Astrocyte of the spinal cord (primary cell): ENCODE results near the gene RNASEH2B.
A peak's percentile ranks its signal among the peaks of the same experiment; 100 is the strongest.

Experiments used
- DNase-seq: peaks from one replicate; pipeline ENCODE4 v3.0.0; 2011; ENCODE audit warnings: low read depth, low spot score
- H3K4me3 ChIP-seq: 2 replicates; pipeline ENCODE4 v1.5.1; 2011; ENCODE audit warnings: low read depth, mild to moderate bottlenecking, low read length, moderate library complexity
- CTCF ChIP-seq: IDR thresholded peaks from 2 replicates; pipeline ENCODE4 v1.5.1; 2012; ENCODE audit warnings: low read depth, mild to moderate bottlenecking, low read length, inconsistent platforms
- in situ Hi-C: cut with HindIII; loops from 2 replicates; pipeline ENCODE4 v1.10.0; 2017; ENCODE audit warnings: low sequenced_read_pairs

Gene RNASEH2B

GRCh38 chr13:50909605-50910484 is at the start of gene RNASEH2B:
Gene RNASEH2B (plus strand): TSS chr13:50909791. CDS start chr13:50910077, 286 bp downstream.
- in situ Hi-C loops, result no loop called here
- peak within 1 kb of the TSS; percentile 67 for H3K4me3 ChIP-seq
- no peak for TF ChIP-seq CTCF
- DNase-seq, result peak; percentile 68

GRCh38 chr13:50864492-50864891 is 45.1 kb upstream of the RNASEH2B start:
- no peak overlapping the region for H3K4me3 ChIP-seq
- in situ Hi-C loops, result no loop called here
- DNase-seq, result no peak
- TF ChIP-seq CTCF, result no peak

GRCh38 chr13:50866817-50867636 is 42.6 kb upstream of the RNASEH2B start:
- H3K4me3 ChIP-seq, result no peak overlapping the region
- in situ Hi-C loops, result no loop called here
- peak; percentile 5 for DNase-seq
- no peak for TF ChIP-seq CTCF

- no peak overlapping the region for H3K4me3 ChIP-seq
- DNase-seq, result no peak
- TF ChIP-seq CTCF, result no peak
- in situ Hi-C loops, result no loop called here
Measured at GRCh38 chr13:50867637-50867945, 42.0 kb upstream of the RNASEH2B start.

- in situ Hi-C loops, result no loop called here
- H3K4me3 ChIP-seq, result no peak overlapping the region
- DNase-seq, result no peak
- no peak for TF ChIP-seq CTCF
Measured at GRCh38 chr13:50871405-50871804, 38.2 kb upstream of the RNASEH2B start.

GRCh38 chr13:50873467-50873866 is 36.1 kb upstream of the RNASEH2B start:
- in situ Hi-C loops, result no loop called here
- no peak overlapping the region for H3K4me3 ChIP-seq
- no peak for DNase-seq
- TF ChIP-seq CTCF, result no peak
